Measurements from ENCODE around the gene PHACTR3. TPM values are rescaled to one million over a fixed set of nuclear protein-coding genes. Genes with fewer than 3 reads are reported as not detected.

The PHACTR3 gene
- total RNA-seq, 1 experiment from 2014 or later, result 30.6 TPM

GRCh38 chr20:59591061-59591460 lies 13.3 kb upstream of the PHACTR3 start:
- DNase-seq, result no peak
- Histone ChIP-seq H3K79me2 (ENCODE audit: low read length) (no peaks in the 10 kb centered on the region), H3K4me1 (ENCODE audit: insufficient read depth, low read length) (no peaks in the 10 kb centered on the region), H3K9me2 (replicated peaks; ENCODE audit: low read length) (no peaks in the 10 kb centered on the region), H3K9me3 (ENCODE audit: low read length) (no peaks in the 10 kb centered on the region), H3K27ac (ENCODE audit: low read length) (no peak overlapping the region), H2AFZ (ENCODE audit: low read length) (no peak overlapping the region), H3K4me3 (ENCODE audit: low read length) (no peak overlapping the region), H3K4me2 (ENCODE audit: low read length) (no peak overlapping the region), H3K27me3 (ENCODE audit: low read length) (peaks cover 98% of the 10 kb centered on the region), H3K36me3 (ENCODE audit: low read depth, low read length) (no peaks in the 10 kb centered on the region), H3F3A (ENCODE audit: low read length, unreplicated experiment) (no peaks in the 10 kb centered on the region), H3K9ac (ENCODE audit: low read length) (no peak overlapping the region), H4K20me1 (ENCODE audit: low read length) (no peaks in the 10 kb centered on the region)
- CTCF ChIA-PET, result no interaction called here
- BruUV-seq (replicated peaks), result no TSS peak
- intact Hi-C loops (cut with micrococcal nuclease), result no loop called here
- no peak for ATAC-seq
- POLR2A ChIA-PET (ENCODE audit: unreplicated experiment), result no interaction called here
- no peak for TF ChIP-seq EZH2phosphoT487 (IDR thresholded peaks at IDR 0.05; ENCODE audit: borderline replicate concordance, low read length)
- TF ChIP-seq EZH2 (IDR thresholded peaks at IDR 0.05; ENCODE audit: low read length, unreplicated experiment), result no peak
- TF ChIP-seq CTCF (conservative IDR thresholded peaks at IDR 0.05; ENCODE audit: low read depth, low read length), result no peak

GRCh38 chr20:59596690-59597089 lies 7.7 kb upstream of the PHACTR3 start:
- no peak overlapping the region for H3K9ac ChIP-seq (ENCODE audit: low read length)
- no peaks in the 10 kb centered on the region for H3K9me3 ChIP-seq (ENCODE audit: low read length)
- intact Hi-C loops (cut with micrococcal nuclease), result loop anchor here (5.0 kb wide), 1 partner anchor 251 kb away; no protein-coding TSS in a partner anchor
- no peaks in the 10 kb centered on the region for H3K9me2 ChIP-seq (replicated peaks; ENCODE audit: low read length)
- no peaks in the 10 kb centered on the region for H3K36me3 ChIP-seq (ENCODE audit: low read depth, low read length)
- DNase-seq (no peak), ATAC-seq (no peak)
- CTCF ChIA-PET, result no interaction called here
- H4K20me1 ChIP-seq (ENCODE audit: low read length), result no peaks in the 10 kb centered on the region
- BruUV-seq (replicated peaks), result no TSS peak
- TF ChIP-seq EZH2phosphoT487 (IDR thresholded peaks at IDR 0.05; ENCODE audit: borderline replicate concordance, low read length) (no peak), CTCF (conservative IDR thresholded peaks at IDR 0.05; ENCODE audit: low read depth, low read length) (no peak), EZH2 (IDR thresholded peaks at IDR 0.05; ENCODE audit: low read length, unreplicated experiment) (no peak)
- no peak overlapping the region for H3K4me2 ChIP-seq (ENCODE audit: low read length)
- POLR2A ChIA-PET (ENCODE audit: unreplicated experiment), result no interaction called here
- no peak overlapping the region for H2AFZ ChIP-seq (ENCODE audit: low read length)
- no peaks in the 10 kb centered on the region for H3K4me1 ChIP-seq (ENCODE audit: insufficient read depth, low read length)
- H3K27me3 ChIP-seq (ENCODE audit: low read length), result peaks cover 70% of the 10 kb centered on the region
- no peak overlapping the region for H3K4me3 ChIP-seq (ENCODE audit: low read length)
- no peaks in the 10 kb centered on the region for H3F3A ChIP-seq (ENCODE audit: low read length, unreplicated experiment)
- H3K79me2 ChIP-seq (ENCODE audit: low read length), result no peaks in the 10 kb centered on the region
- H3K27ac ChIP-seq (ENCODE audit: low read length), result no peak overlapping the region

- BruUV-seq (replicated peaks), result no TSS peak
Measured at GRCh38 chr20:59597240-59597639, 7.1 kb upstream of the PHACTR3 start.

More at GRCh38 chr20:59597240-59597639, 7.1 kb upstream of the PHACTR3 start:
- Histone ChIP-seq H3K9ac (ENCODE audit: low read length) (no peak overlapping the region), H3K4me2 (ENCODE audit: low read length) (no peak overlapping the region), H4K20me1 (ENCODE audit: low read length) (no peaks in the 10 kb centered on the region), H3F3A (ENCODE audit: low read length, unreplicated experiment) (no peaks in the 10 kb centered on the region), H3K9me3 (ENCODE audit: low read length) (no peaks in the 10 kb centered on the region), H2AFZ (ENCODE audit: low read length) (no peak overlapping the region), H3K4me1 (ENCODE audit: insufficient read depth, low read length) (no peaks in the 10 kb centered on the region), H3K9me2 (replicated peaks; ENCODE audit: low read length) (no peaks in the 10 kb centered on the region), H3K27ac (ENCODE audit: low read length) (no peak overlapping the region), H3K4me3 (ENCODE audit: low read length) (no peak overlapping the region), H3K36me3 (ENCODE audit: low read depth, low read length) (no peaks in the 10 kb centered on the region), H3K27me3 (ENCODE audit: low read length) (peaks cover 70% of the 10 kb centered on the region), H3K79me2 (ENCODE audit: low read length) (no peaks in the 10 kb centered on the region)
- ChIA-PET CTCF (no interaction called here), POLR2A (ENCODE audit: unreplicated experiment) (interaction anchor here (0.7 kb wide), 1 partner anchor 144 kb away, joined by 3 read pairs; no protein-coding TSS in a partner anchor)
- ATAC-seq (no peak), DNase-seq (no peak)
- TF ChIP-seq EZH2 (IDR thresholded peaks at IDR 0.05; ENCODE audit: low read length, unreplicated experiment) (no peak), CTCF (conservative IDR thresholded peaks at IDR 0.05; ENCODE audit: low read depth, low read length) (no peak), EZH2phosphoT487 (IDR thresholded peaks at IDR 0.05; ENCODE audit: borderline replicate concordance, low read length) (no peak)
- intact Hi-C loops (cut with micrococcal nuclease), result loop anchor here (5.0 kb wide), 1 partner anchor 250 kb away; no protein-coding TSS in a partner anchor
